B cell (primary cell): ENCODE measurements around the gene HS1BP3.

Experiments
- EZH2 ChIP-seq: IDR thresholded peaks from 2 replicates; pipeline ENCODE4 v1.6.1; 2012; ENCODE audit warnings: borderline replicate concordance, low read depth, mild to moderate bottlenecking, moderate library complexity, low read length; ENCODE audit not compliant: insufficient read depth, poor library complexity, severe bottlenecking
- TF ChIP-seq, protein P1 (sequence below): fragments of 200-600 bp; IDR thresholded peaks from one replicate; pipeline ENCODE4 v1.8.0; 2022; ENCODE audit warnings: antibody characterized with exemption, mild to moderate bottlenecking

DNA sequence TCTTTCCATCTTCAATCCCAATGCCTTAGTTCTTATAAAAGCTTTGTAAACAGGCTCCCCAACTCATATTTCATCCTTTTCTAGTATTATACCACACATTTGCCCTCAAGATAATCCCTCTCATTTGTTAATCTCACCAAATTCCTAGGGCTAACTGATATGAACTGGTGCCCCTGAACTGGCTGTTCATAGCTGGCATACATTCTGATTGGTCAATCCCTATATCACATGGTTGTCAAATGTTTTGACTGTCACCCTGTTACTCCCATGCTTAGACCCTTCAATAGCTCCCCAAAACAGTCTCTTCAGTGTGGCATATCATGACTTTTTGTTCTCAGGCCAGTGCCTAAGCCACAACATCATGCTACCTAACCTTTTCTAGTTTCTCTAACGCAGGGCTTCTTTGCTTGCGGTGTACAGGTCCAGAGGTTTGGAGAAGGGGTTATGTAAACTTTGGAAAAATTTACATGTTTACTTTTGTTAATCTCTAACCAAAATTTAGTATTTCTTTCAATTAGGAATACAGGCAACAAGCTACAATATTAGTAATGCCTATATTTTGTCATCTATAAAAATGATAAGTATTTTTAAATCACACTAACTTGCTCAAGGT lies 46.5 kb upstream of the HS1BP3 start:
- TF ChIP-seq, protein P1, sequence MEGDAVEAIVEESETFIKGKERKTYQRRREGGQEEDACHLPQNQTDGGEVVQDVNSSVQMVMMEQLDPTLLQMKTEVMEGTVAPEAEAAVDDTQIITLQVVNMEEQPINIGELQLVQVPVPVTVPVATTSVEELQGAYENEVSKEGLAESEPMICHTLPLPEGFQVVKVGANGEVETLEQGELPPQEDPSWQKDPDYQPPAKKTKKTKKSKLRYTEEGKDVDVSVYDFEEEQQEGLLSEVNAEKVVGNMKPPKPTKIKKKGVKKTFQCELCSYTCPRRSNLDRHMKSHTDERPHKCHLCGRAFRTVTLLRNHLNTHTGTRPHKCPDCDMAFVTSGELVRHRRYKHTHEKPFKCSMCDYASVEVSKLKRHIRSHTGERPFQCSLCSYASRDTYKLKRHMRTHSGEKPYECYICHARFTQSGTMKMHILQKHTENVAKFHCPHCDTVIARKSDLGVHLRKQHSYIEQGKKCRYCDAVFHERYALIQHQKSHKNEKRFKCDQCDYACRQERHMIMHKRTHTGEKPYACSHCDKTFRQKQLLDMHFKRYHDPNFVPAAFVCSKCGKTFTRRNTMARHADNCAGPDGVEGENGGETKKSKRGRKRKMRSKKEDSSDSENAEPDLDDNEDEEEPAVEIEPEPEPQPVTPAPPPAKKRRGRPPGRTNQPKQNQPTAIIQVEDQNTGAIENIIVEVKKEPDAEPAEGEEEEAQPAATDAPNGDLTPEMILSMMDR = no peak
- no peak for TF ChIP-seq EZH2
